ENCODE data around the gene AKAP7.
A peak's percentile ranks its signal among the peaks of the same experiment; 100 is the strongest.

Gene AKAP7

GRCh38 chr6:131281471-131282270 is 146.4 kb downstream of the AKAP7 start:
- Histone ChIP-seq H3K36me3 (ENCODE audit: control insufficient read depth, insufficient read depth, low read length) (no peaks in the 10 kb centered on the region), H3K4me3 (ENCODE audit: insufficient read depth, low read depth, low read length, poor library complexity, severe bottlenecking) (no peak overlapping the region), H3K4me1 (ENCODE audit: control insufficient read depth, insufficient read depth, low read length, poor library complexity, severe bottlenecking) (peaks cover 22% of the 10 kb centered on the region), H3K9me3 (ENCODE audit: control insufficient read depth, low read length) (no peaks in the 10 kb centered on the region), H3K27me3 (replicated peaks; ENCODE audit: control insufficient read depth, insufficient read depth, low read length, poor library complexity, severe bottlenecking) (no peaks in the 10 kb centered on the region), H3K27ac (ENCODE audit: insufficient read depth, low read length, poor library complexity, severe bottlenecking) (peak overlapping the region; percentile 53)
- DNase-seq = peak; percentile 9 to 44 (median 25)

GRCh38 chr6:131282365-131282764 is 147.1 kb downstream of the AKAP7 start:
- Histone ChIP-seq H3K27ac (ENCODE audit: insufficient read depth, low read length, poor library complexity, severe bottlenecking) (peak overlapping the region; percentile 53), H3K4me3 (ENCODE audit: insufficient read depth, low read depth, low read length, poor library complexity, severe bottlenecking) (no peak overlapping the region), H3K36me3 (ENCODE audit: control insufficient read depth, insufficient read depth, low read length) (no peaks in the 10 kb centered on the region), H3K4me1 (ENCODE audit: control insufficient read depth, insufficient read depth, low read length, poor library complexity, severe bottlenecking) (peaks cover 22% of the 10 kb centered on the region), H3K9me3 (ENCODE audit: control insufficient read depth, low read length) (no peaks in the 10 kb centered on the region), H3K27me3 (replicated peaks; ENCODE audit: control insufficient read depth, insufficient read depth, low read length, poor library complexity, severe bottlenecking) (no peaks in the 10 kb centered on the region)
- no peak for DNase-seq

GRCh38 chr6:131283466-131284175 is 148.4 kb downstream of the AKAP7 start:
- Histone ChIP-seq H3K27ac (ENCODE audit: insufficient read depth, low read length, poor library complexity, severe bottlenecking) (no peak overlapping the region), H3K27me3 (replicated peaks; ENCODE audit: control insufficient read depth, insufficient read depth, low read length, poor library complexity, severe bottlenecking) (no peaks in the 10 kb centered on the region), H3K4me3 (ENCODE audit: insufficient read depth, low read depth, low read length, poor library complexity, severe bottlenecking) (no peak overlapping the region), H3K36me3 (ENCODE audit: control insufficient read depth, insufficient read depth, low read length) (no peaks in the 10 kb centered on the region), H3K4me1 (ENCODE audit: control insufficient read depth, insufficient read depth, low read length, poor library complexity, severe bottlenecking) (peaks cover 22% of the 10 kb centered on the region), H3K9me3 (ENCODE audit: control insufficient read depth, low read length) (no peaks in the 10 kb centered on the region)
- no peak for DNase-seq

- H3K27me3 ChIP-seq (replicated peaks; ENCODE audit: control insufficient read depth, insufficient read depth, low read length, poor library complexity, severe bottlenecking) = no peaks in the 10 kb centered on the region
These were observed 150.3 kb downstream of the AKAP7 start for GRCh38 chr6:131285548-131285947.

GRCh38 chr6:131286469-131287040 is 151.3 kb downstream of the AKAP7 start:
- no peak for DNase-seq
- H3K27me3 ChIP-seq (replicated peaks; ENCODE audit: control insufficient read depth, insufficient read depth, low read length, poor library complexity, severe bottlenecking) = no peaks in the 10 kb centered on the region
- no peak overlapping the region for H3K27ac ChIP-seq (ENCODE audit: insufficient read depth, low read length, poor library complexity, severe bottlenecking)
- no peak overlapping the region for H3K4me3 ChIP-seq (ENCODE audit: insufficient read depth, low read depth, low read length, poor library complexity, severe bottlenecking)
- H3K4me1 ChIP-seq (ENCODE audit: control insufficient read depth, insufficient read depth, low read length, poor library complexity, severe bottlenecking) = peaks cover 9% of the 10 kb centered on the region
- H3K36me3 ChIP-seq (ENCODE audit: control insufficient read depth, insufficient read depth, low read length) = no peaks in the 10 kb centered on the region
- no peaks in the 10 kb centered on the region for H3K9me3 ChIP-seq (ENCODE audit: control insufficient read depth, low read length)

More at GRCh38 chr6:131285548-131285947, 150.3 kb downstream of the AKAP7 start:
- no peaks in the 10 kb centered on the region for H3K36me3 ChIP-seq (ENCODE audit: control insufficient read depth, insufficient read depth, low read length)
- H3K4me1 ChIP-seq (ENCODE audit: control insufficient read depth, insufficient read depth, low read length, poor library complexity, severe bottlenecking) = peaks cover 17% of the 10 kb centered on the region
- H3K4me3 ChIP-seq (ENCODE audit: insufficient read depth, low read depth, low read length, poor library complexity, severe bottlenecking) = no peak overlapping the region
- H3K9me3 ChIP-seq (ENCODE audit: control insufficient read depth, low read length) = no peaks in the 10 kb centered on the region
- no peak overlapping the region for H3K27ac ChIP-seq (ENCODE audit: insufficient read depth, low read length, poor library complexity, severe bottlenecking)
- DNase-seq = no peak

DNA sequence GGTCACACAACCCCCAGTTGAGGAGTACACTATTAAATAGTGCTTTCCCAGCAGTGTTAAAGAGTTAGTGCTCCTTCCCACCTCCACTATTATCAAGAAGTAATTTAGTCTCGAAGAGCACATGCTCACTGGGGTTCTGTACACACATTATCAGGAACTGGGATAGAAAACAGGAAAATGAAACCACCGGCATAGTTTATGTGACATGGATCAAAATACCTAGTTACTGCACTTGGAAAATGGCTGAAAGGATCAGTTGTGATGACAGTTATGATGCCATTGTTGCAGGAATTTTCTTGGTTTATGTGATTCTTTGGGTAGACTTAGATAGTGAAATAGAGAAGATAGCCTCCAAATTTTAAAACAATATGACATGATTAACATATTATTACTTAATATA is 152.9 kb downstream of the AKAP7 start:
- no peak overlapping the region for H3K4me3 ChIP-seq (ENCODE audit: insufficient read depth, low read depth, low read length, poor library complexity, severe bottlenecking)
- no peaks in the 10 kb centered on the region for H3K9me3 ChIP-seq (ENCODE audit: control insufficient read depth, low read length)
- H3K36me3 ChIP-seq (ENCODE audit: control insufficient read depth, insufficient read depth, low read length) = no peaks in the 10 kb centered on the region
- H3K4me1 ChIP-seq (ENCODE audit: control insufficient read depth, insufficient read depth, low read length, poor library complexity, severe bottlenecking) = no peaks in the 10 kb centered on the region
- DNase-seq = no peak
- no peak overlapping the region for H3K27ac ChIP-seq (ENCODE audit: insufficient read depth, low read length, poor library complexity, severe bottlenecking)
- H3K27me3 ChIP-seq (replicated peaks; ENCODE audit: control insufficient read depth, insufficient read depth, low read length, poor library complexity, severe bottlenecking) = no peaks in the 10 kb centered on the region

- Histone ChIP-seq H3K27ac (ENCODE audit: insufficient read depth, low read length, poor library complexity, severe bottlenecking) (no peak overlapping the region), H3K9me3 (ENCODE audit: control insufficient read depth, low read length) (no peaks in the 10 kb centered on the region), H3K4me1 (ENCODE audit: control insufficient read depth, insufficient read depth, low read length, poor library complexity, severe bottlenecking) (no peaks in the 10 kb centered on the region), H3K4me3 (ENCODE audit: insufficient read depth, low read depth, low read length, poor library complexity, severe bottlenecking) (no peak overlapping the region), H3K27me3 (replicated peaks; ENCODE audit: control insufficient read depth, insufficient read depth, low read length, poor library complexity, severe bottlenecking) (no peaks in the 10 kb centered on the region), H3K36me3 (ENCODE audit: control insufficient read depth, insufficient read depth, low read length) (no peaks in the 10 kb centered on the region)
- no peak for DNase-seq
These were observed 155.7 kb downstream of the AKAP7 start for GRCh38 chr6:131290955-131291354.

DNA sequence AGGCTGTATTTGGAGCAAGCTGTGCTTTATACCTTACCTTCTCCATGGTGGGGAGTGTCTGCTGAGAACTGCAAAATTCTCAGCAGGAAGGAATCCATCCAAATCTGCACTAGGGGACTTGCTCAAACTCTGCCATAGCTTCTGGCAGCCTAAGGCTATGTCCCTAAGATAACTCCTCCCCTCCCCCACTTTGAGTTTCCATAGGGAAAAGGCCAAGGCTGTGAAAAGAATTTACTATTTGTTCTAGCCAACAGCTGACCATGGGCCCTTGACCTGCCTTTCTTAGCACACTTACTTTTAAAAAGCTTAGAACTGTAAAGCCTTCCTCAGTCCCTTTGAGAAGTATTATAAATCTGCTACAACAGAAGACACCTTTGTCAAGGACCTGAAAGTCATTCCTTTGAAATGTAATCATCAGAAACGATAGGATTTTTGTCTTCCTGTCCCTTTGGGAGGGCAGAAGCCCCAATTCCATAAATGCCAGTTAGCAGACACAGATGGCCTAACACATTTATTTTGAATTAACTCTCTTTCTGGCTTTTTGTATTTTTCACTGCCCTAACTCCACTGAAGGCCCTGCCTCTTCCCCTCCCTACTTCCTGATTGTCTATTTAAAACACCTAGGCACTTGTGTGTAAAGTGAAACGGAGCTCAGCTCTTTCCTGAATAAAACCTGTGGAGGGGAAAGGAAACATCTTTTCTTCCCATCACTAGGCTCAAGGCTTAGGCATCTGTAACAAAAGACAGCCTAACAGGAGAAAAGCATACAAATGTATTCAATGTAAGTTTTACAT is 157.1 kb downstream of the AKAP7 start:
- Histone ChIP-seq H3K27ac (ENCODE audit: insufficient read depth, low read length, poor library complexity, severe bottlenecking) (no peak overlapping the region), H3K9me3 (ENCODE audit: control insufficient read depth, low read length) (no peaks in the 10 kb centered on the region), H3K4me1 (ENCODE audit: control insufficient read depth, insufficient read depth, low read length, poor library complexity, severe bottlenecking) (no peaks in the 10 kb centered on the region), H3K4me3 (ENCODE audit: insufficient read depth, low read depth, low read length, poor library complexity, severe bottlenecking) (no peak overlapping the region), H3K36me3 (ENCODE audit: control insufficient read depth, insufficient read depth, low read length) (no peaks in the 10 kb centered on the region), H3K27me3 (replicated peaks; ENCODE audit: control insufficient read depth, insufficient read depth, low read length, poor library complexity, severe bottlenecking) (no peaks in the 10 kb centered on the region)
- no peak for DNase-seq

GRCh38 chr6:131293472-131293911 is 158.2 kb downstream of the AKAP7 start:
- no peaks in the 10 kb centered on the region for H3K36me3 ChIP-seq (ENCODE audit: control insufficient read depth, insufficient read depth, low read length)

More at GRCh38 chr6:131293472-131293911, 158.2 kb downstream of the AKAP7 start:
- H3K4me1 ChIP-seq (ENCODE audit: control insufficient read depth, insufficient read depth, low read length, poor library complexity, severe bottlenecking) = no peaks in the 10 kb centered on the region
- H3K4me3 ChIP-seq (ENCODE audit: insufficient read depth, low read depth, low read length, poor library complexity, severe bottlenecking) = no peak overlapping the region
- no peaks in the 10 kb centered on the region for H3K27me3 ChIP-seq (replicated peaks; ENCODE audit: control insufficient read depth, insufficient read depth, low read length, poor library complexity, severe bottlenecking)
- no peaks in the 10 kb centered on the region for H3K9me3 ChIP-seq (ENCODE audit: control insufficient read depth, low read length)
- no peak overlapping the region for H3K27ac ChIP-seq (ENCODE audit: insufficient read depth, low read length, poor library complexity, severe bottlenecking)
- DNase-seq = no peak

Data from effector memory CD4-positive, alpha-beta T cell (primary cell).